ENCODE data around the gene BIK.

BIK gene, protein sequence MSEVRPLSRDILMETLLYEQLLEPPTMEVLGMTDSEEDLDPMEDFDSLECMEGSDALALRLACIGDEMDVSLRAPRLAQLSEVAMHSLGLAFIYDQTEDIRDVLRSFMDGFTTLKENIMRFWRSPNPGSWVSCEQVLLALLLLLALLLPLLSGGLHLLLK

DNA sequence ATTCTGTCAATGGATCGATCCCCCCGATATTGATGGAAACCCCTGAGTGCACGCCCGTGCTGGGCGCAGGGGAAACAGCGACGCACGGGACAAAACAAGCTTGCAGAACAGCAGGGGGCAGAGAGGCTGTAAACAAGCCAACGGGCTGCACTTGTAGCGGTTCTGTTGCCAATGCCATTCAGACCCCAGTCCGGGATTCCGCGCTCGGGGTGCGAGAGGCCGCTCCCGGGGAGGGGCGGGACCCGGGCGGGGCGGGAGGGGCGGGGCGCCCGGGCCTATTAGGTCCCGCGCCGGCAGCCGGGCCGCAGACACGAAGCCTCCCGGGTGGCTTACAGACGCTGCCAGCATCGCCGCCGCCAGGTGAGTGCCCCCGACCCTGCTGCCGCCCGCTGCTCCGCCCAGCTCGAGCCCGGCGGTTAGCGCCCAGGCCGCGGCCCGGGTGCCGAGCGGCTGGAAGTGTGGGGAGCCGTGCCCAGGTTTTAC lies at the start of gene BIK:
BIK (plus strand) TSS at position 307 of the 483 bp plus-strand sequence. CDS start 13,273 bp downstream, outside the sequence.
- TF ChIP-seq GATA2 (IDR thresholded peaks at IDR 0.05; ENCODE audit: low read depth, low read length): no peak
- no peak for TF ChIP-seq GATA3 (IDR thresholded peaks at IDR 0.05; ENCODE audit: low read depth, low read length)

DNA sequence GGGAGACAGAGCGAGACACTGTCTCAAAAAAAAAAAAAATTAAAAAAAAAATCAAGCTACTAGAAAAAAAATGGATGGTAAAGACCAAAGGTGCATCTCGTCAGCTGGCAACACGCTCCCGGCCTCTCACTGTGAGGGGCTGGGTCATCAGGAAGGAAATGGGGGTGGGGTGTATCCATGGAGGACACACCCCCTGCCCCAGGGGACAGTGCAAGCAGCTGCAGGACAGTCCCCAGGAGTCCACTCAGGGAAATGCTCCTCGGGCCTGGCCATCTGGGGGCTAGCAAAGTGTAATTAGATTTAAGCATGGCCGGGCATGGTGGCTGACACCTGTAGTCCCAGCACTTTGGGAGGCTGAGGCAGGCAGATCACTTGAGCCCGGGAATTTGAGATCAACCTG lies 44.4 kb upstream of the BIK start:
- TF ChIP-seq GATA3 (IDR thresholded peaks at IDR 0.05; ENCODE audit: low read depth, low read length): no peak
- no peak for TF ChIP-seq GATA2 (IDR thresholded peaks at IDR 0.05; ENCODE audit: low read depth, low read length)

DNA sequence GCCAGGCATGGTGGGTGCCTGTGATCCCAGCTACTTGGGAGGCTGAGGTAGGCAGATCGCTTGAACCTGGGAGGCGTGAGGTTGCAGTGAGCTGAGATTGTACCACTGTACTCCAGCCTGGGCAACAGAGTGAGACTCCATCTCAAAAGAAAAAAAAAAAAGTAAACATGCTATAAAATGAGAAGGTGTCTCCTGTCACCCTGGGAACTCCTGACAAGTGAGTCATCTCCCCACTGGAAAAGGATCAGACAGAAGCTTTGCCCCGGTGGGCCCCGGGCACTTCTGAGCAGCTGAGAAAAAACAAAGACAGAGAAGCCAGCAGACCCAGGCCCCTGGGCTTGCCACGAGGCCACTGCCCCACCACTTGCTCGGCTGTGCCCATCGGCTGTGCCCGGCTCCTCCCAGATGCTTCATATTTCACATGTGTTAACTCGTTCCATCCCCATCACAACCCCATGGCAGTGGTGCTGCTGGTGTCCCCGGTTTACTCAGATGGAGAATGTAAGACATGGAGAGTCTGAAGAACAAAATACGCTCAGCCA lies 43.6 kb upstream of the BIK start:
- TF ChIP-seq GATA3 (IDR thresholded peaks at IDR 0.05; ENCODE audit: low read depth, low read length) (no peak), GATA2 (IDR thresholded peaks at IDR 0.05; ENCODE audit: low read depth, low read length) (no peak)

DNA sequence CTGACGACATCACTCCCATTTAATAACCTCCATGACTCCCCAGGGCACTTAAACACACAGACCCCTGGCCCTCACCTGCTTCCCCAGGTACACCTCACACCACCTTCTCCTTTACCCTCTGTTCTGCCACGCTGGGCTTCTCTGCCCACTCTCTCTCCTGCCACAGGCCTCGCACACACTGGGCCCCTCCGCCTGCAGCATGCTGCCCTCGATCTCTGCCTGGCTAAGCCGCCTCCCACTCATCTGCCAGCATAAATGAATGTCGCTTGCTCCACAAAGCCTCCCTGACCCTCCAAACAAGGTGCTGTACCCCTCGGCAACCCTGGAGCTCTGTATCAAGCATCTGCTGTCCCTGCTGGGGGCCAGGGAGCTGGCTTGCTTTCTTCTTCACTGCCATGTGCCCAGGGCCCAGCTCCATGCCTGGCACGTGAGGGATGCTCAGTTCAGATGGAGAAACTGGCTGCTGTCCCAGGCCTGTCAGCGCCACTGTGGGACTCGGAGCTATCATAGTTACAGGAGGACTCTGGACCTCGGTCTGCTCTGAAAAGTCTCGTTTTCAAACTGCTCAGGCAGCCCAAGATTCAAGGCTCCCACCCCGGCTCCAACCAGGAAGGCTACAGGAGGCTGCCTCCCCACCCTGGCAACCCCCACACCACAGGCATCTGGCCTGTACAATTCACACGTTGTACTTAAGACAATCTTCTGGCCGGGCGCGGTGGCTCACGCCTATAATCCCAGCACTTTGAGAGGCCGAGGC lies 33.3 kb upstream of the BIK start:
- TF ChIP-seq GATA2 (IDR thresholded peaks at IDR 0.05; ENCODE audit: low read depth, low read length) (no peak), GATA3 (IDR thresholded peaks at IDR 0.05; ENCODE audit: low read depth, low read length) (no peak)

DNA sequence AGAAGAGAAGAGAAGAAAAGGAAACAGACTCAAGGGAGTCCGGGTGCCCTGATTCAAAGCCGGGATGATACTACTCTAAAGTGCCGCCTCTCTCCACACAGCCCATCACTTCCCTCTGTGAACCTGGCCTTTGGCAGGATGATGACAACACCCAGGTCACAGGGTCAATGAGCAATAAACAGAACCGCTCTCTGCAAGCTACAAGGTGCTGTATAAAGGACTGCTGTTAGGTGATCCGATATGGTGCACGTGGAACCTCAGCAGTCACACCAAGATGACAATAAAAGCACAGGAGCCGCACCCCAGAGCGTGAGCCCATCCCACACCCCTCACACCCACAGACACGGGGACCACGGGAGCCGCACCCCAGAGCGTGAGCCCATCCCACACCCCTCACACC lies 32.0 kb upstream of the BIK start:
- no peak for TF ChIP-seq GATA2 (IDR thresholded peaks at IDR 0.05; ENCODE audit: low read depth, low read length)
- no peak for TF ChIP-seq GATA3 (IDR thresholded peaks at IDR 0.05; ENCODE audit: low read depth, low read length)

DNA sequence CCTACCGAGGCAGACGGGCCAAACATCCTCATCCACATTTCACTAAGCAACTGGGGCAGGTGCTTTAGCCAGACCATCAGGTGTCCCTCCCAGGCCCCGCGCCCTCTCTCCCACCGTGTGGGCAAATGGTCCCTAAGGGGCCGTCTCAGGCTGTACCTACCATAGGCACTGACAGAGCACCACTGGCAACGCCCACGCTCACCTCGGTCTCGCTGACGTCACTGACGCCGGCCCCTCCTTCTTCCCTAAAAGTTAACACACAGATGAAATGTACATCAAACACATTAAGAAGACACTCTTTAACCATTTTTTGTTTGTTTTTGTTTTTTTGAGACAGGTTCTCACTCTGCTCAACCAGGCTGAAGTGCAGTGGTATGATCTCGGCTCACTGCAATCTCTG lies 30.8 kb upstream of the BIK start:
- TF ChIP-seq GATA3 (IDR thresholded peaks at IDR 0.05; ENCODE audit: low read depth, low read length) (no peak), GATA2 (IDR thresholded peaks at IDR 0.05; ENCODE audit: low read depth, low read length) (no peak)

DNA sequence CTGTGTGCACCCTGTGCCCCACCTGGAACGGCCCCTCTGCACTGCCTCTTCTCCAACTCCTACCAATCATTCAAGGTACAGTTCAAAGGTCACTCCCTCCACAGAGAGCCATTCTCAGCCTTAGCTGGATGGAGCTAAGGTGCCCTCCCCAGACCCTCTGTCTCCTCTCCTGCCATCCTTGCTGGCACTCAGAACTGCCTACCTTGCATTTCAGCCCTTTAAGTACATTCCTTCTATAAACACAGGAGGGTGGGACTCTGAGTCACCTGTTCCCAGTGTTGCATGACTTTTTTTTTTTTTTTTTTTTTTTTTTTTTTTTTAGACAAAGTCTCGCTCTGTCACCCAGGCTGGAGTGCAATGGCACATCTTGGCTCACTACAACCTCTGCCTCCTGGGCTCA lies 29.9 kb upstream of the BIK start:
- TF ChIP-seq GATA3 (IDR thresholded peaks at IDR 0.05; ENCODE audit: low read depth, low read length) (no peak), GATA2 (IDR thresholded peaks at IDR 0.05; ENCODE audit: low read depth, low read length) (no peak)

DNA sequence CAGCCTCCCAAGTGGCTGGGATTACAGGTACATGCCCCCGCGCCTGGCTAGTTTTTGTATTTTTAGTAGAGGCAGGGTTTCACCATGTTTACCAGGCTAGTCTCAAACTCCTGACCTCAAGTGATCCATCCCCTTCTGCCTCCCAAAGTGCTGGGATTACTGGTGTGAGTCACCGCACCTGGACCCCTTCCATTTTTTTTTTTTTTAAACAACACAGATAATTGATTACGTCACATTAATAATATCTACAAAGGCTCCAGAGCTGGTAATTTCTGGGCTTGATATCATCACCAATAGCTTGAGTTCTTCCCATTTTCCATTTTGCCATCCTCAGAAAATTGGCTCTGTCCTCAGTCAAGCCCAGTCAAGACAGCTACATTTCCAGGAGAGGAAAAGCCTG lies 28.6 kb upstream of the BIK start:
- TF ChIP-seq GATA2 (IDR thresholded peaks at IDR 0.05; ENCODE audit: low read depth, low read length) (no peak), GATA3 (IDR thresholded peaks at IDR 0.05; ENCODE audit: low read depth, low read length) (no peak)

DNA sequence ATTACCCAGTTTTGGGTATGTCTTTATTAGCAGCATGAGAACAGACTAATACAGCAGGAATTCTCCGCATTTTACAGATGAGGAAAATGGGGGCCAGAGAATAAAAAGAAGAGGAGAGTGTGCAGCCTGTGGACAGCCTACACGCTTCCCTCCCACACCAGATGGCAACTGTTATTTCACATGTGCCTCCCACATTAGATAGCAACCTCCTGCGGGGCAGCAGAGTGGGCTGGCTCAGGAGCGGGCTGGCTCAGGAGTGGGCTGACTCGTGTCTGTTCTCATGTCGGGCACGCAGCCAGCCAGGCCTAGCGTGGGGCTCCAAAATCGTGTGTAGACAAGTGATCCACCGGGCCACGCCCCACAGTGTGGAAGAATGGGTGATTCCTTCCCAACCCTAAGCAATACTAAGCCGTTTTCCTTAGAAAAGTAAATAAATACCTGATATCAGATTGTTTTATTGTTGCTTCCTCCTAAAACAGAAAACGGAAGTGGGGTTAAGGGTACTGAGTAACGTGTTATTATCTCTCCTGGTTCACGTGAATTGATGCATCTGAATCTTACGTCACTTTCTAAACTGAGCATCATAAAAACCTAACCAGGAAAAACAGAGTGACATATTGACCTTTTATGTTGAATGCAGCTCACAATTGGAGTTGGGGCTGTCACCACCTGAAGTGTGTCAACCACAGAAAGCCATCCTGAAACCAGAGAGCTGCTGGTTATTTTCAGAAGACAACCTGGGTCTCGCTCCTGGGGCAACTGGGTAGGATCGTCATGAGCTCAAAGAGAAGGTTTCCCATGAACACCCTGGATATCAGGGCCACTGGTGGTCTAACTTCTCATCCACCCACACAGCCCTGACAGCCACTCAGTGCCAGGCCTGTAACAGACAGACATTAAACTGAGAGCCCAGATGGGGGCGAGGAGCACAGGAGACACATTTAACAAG lies 24.6 kb upstream of the BIK start:
- TF ChIP-seq GATA3 (IDR thresholded peaks at IDR 0.05; ENCODE audit: low read depth, low read length) (no peak), GATA2 (IDR thresholded peaks at IDR 0.05; ENCODE audit: low read depth, low read length) (no peak)

DNA sequence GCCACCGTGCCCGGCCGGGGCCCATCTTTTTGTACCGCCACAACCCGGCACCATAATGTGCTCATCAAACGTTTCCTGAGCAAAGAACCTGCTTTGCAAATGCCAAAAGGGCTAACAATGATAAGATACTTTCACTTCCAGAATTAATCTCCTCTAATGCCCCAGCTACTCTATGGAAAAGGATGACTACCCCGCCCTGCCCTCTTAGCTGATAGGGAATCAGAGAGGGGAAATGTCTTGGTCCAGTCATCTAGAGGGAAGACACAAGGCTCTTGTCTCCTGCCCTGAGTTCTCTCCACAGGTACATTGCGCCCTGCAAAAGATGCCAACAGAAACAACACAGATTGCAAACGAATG lies 21.9 kb upstream of the BIK start:
- no peak for TF ChIP-seq GATA2 (IDR thresholded peaks at IDR 0.05; ENCODE audit: low read depth, low read length)
- TF ChIP-seq GATA3 (IDR thresholded peaks at IDR 0.05; ENCODE audit: low read depth, low read length): no peak

DNA sequence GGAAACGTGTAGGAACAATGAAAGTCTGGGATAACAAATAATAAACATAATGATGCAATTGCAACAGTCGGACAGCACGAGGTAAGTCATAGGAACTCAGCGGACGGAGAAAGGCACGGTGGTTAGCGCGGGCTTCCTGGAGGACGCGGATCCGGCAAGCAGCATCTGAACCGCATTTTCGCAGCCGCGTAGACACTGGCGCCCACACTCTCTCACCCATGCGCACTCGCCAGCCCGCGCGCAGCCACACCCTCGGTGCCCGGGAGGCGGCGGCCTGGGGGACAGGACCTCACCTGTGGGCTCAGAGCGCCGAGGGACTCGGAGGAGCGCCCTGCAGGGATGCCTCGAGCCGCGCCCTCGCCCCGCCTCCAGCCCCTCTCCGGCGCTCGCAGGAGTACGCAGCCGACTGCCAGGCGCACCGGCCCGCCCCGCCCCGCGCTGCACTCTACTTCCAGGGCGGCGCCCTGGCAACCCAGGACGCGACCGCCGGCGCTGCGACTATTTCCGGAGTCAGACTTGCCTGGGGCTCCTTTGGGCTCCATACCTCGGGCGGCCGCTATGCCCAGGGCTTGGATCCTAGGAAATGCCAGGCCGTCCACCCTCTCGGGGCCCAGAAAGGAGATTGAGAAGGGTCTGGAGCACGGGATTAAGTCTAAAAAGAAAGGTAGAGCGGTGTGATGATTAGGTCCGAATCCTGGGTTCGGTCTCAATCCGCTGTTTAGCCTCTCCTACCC lies 21.4 kb upstream of the BIK start, which contains the start of gene TTLL1:
TTLL1 (minus strand) TSS at position 408 of the 734 bp plus-strand sequence. CDS start 13,805 bp downstream, outside the sequence.
- TF ChIP-seq GATA2 (IDR thresholded peaks at IDR 0.05; ENCODE audit: low read depth, low read length) (no peak), GATA3 (IDR thresholded peaks at IDR 0.05; ENCODE audit: low read depth, low read length) (no peak)

DNA sequence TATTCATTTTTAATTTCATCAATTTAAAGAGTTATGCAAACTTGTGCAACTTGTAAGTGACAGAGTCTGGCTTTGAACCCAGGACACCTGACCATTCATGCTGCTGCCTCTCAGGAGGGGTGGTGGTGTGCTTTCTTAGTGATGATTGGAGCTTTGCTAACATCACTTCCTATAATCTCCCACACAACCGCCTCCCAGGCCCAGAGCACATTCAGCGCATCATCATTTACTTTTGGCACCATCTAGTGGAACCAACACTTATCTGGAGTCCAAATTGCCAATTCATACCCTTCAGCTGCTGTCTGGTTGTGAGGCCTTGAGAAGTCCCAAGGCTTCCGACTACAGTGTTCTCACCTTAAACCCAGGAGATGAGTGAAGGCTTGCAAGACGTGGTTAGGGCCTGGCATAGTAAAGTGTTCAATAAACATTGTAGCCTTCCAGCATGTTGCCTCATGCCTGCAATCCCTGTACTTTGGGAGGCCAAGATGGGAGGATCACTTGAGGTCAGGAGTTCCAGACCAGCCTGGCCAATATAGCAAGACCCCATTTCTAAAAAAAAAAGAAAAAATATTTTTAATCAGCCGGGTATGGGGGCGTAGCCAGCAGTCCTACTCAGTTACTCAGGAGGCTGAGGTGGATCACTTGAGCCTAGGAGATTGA lies 20.3 kb upstream of the BIK start:
- TF ChIP-seq GATA2 (IDR thresholded peaks at IDR 0.05; ENCODE audit: low read depth, low read length) (no peak), GATA3 (IDR thresholded peaks at IDR 0.05; ENCODE audit: low read depth, low read length) (no peak)

DNA sequence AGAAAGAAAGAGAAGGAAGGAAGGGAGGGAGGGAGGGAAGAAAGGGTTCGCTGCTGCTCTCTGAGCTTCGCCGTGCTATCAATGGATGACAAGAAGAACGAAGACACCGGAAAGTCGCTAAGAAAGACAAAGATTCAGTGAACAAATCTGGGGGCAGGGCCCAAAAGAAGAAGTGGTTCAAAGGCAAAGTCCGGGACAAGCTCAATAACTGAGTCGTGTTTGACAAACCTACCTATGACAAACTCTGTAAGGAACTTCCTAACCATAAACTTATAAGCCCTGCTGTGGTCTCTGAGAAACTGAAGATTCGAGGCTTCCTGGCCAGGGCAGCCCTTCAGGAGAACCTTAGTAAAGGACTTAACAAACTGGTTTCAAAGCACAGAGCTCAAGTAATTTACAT lies 18.5 kb upstream of the BIK start:
- TF ChIP-seq GATA2 (IDR thresholded peaks at IDR 0.05; ENCODE audit: low read depth, low read length) (no peak), GATA3 (IDR thresholded peaks at IDR 0.05; ENCODE audit: low read depth, low read length) (no peak)

Measured in SH-SY5Y (cell line).